ENCODE measurements around the gene TESK2.
A peak's percentile ranks its signal among the peaks of the same experiment; 100 is the strongest.

DNA sequence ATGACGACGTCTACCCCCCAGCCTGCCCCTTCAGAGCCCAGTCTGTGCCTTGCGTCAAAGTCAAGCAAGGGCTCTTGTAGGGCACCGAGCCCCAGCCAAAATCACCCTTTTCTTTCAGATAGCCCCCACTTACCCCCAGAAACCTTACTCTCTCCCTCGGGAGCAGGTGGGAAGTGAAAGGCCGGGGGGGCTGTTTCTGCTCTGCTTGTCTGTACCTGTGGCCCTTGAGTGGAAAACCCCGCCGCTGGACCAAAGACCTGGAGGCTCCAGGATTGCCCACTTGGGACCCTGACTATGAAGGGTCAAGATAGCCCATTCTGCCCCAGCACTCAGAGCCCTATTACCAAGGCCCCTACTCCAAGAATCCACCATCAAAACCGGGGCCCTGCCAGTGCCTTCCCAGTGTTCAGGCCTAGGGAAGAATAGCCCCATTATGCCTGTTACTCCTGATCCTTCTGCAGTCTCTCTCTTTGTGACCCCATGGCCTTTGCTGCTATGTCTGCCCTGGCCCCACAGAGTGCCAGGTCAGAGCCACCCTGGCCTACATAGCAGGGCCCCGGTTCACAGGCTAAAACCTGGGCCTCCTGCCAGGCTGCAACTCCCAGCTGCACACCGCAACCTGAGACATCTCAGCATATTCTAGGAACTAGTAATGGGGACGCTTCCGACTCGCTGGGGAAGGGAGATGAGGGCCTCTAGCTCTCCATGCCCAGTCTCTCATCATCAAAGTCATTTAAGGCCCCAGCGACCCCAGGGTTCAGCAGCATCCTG, 186.5 kb downstream of the TESK2 start:
- TF ChIP-seq USF1 (IDR thresholded peaks at IDR 0.05) (no peak), CEBPB (IDR thresholded peaks at IDR 0.05) (no peak), CREB1 (IDR thresholded peaks at IDR 0.05; ENCODE audit: low read depth) (no peak), REST (IDR thresholded peaks at IDR 0.05; ENCODE audit: low read depth) (no peak), TCF12 (IDR thresholded peaks at IDR 0.05; ENCODE audit: low read depth) (no peak), TAF1 (IDR thresholded peaks at IDR 0.05; ENCODE audit: low read depth) (no peak), EP300 (IDR thresholded peaks at IDR 0.05; ENCODE audit: borderline replicate concordance) (no peak), YY1 (IDR thresholded peaks at IDR 0.05; ENCODE audit: low read depth) (no peak), NFIC (IDR thresholded peaks at IDR 0.05) (no peak), RAD21 (IDR thresholded peaks at IDR 0.05; ENCODE audit: low read depth) (no peak), FOXM1 (IDR thresholded peaks at IDR 0.05; ENCODE audit: borderline replicate concordance, low read depth) (0 out of 2 replicates have a peak, but pooled peaks have one; percentile 9), EGR1 (IDR thresholded peaks at IDR 0.05) (no peak), TEAD4 (IDR thresholded peaks at IDR 0.05) (no peak)
- TF ChIP-seq, protein P1, sequence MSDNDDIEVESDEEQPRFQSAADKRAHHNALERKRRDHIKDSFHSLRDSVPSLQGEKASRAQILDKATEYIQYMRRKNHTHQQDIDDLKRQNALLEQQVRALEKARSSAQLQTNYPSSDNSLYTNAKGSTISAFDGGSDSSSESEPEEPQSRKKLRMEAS (IDR thresholded peaks at IDR 0.05), result no peak

All from Ishikawa (cell line).